ENCODE results near the gene SLC6A12. TPM values are rescaled to one million over a fixed set of nuclear protein-coding genes. Genes with fewer than 3 reads are reported as not detected.

SLC6A12 gene
- total RNA-seq, 1 experiment from 2014 or later: not detected

- ChIA-PET CTCF (no interaction called here), POLR2A (ENCODE audit: unreplicated experiment) (interaction anchor here (0.7 kb wide), 2 partner anchors 23 to 1434 kb away, joined by 4 to 5 read pairs; no protein-coding TSS in a partner anchor)
- no peak overlapping the region for H3K4me2 ChIP-seq
- no peak overlapping the region for H3K27ac ChIP-seq
- H2AFZ ChIP-seq: no peak overlapping the region
- no peaks in the 10 kb centered on the region; the same call in 1 of the 2 replicates for H3F3A ChIP-seq (ENCODE audit: insufficient read depth, low read depth)
- TF ChIP-seq CTCF (conservative IDR thresholded peaks at IDR 0.05) (no peak), EZH2 (IDR thresholded peaks at IDR 0.05; ENCODE audit: low read depth) (no peak)
- intact Hi-C loops (cut with micrococcal nuclease; ENCODE audit: unreplicated experiment): no loop called here
- H3K9me2 ChIP-seq (ENCODE audit: insufficient read depth): no peaks in the 10 kb centered on the region
- peaks cover 48% of the 10 kb centered on the region for H3K27me3 ChIP-seq (ENCODE audit: insufficient read depth, low read depth)
- 0 out of 2 replicates have a peak, but pooled peaks cover 4% of the 10 kb centered on the region for H3K4me1 ChIP-seq (replicated peaks; ENCODE audit: insufficient read depth)
- no peak overlapping the region for H3K4me3 ChIP-seq
- BruUV-seq (replicated peaks): no TSS peak
- no peaks in the 10 kb centered on the region for H3K79me2 ChIP-seq (ENCODE audit: low read depth)
- no peaks in the 10 kb centered on the region for H3K9me3 ChIP-seq (ENCODE audit: insufficient read depth, low read depth)
- no peaks in the 10 kb centered on the region for H4K20me1 ChIP-seq (ENCODE audit: insufficient read depth)
- no peaks in the 10 kb centered on the region for H3K36me3 ChIP-seq (ENCODE audit: low read depth)
- DNase-seq: no peak
These were observed 66.7 kb downstream of the SLC6A12 start for GRCh38 chr12:147242-147641.

- TF ChIP-seq CTCF (conservative IDR thresholded peaks at IDR 0.05): no peak
- TF ChIP-seq EZH2 (IDR thresholded peaks at IDR 0.05; ENCODE audit: low read depth): no peak
- Histone ChIP-seq H3K9me2 (ENCODE audit: insufficient read depth) (no peaks in the 10 kb centered on the region), H3K4me3 (no peak overlapping the region), H3K79me2 (ENCODE audit: low read depth) (no peaks in the 10 kb centered on the region), H3F3A (ENCODE audit: insufficient read depth, low read depth) (no peaks in the 10 kb centered on the region; the same call in 1 of the 2 replicates), H2AFZ (no peak overlapping the region), H3K4me1 (replicated peaks; ENCODE audit: insufficient read depth) (0 out of 2 replicates have a peak, but pooled peaks cover 4% of the 10 kb centered on the region), H3K27me3 (ENCODE audit: insufficient read depth, low read depth) (peaks cover 37% of the 10 kb centered on the region), H3K27ac (no peak overlapping the region), H3K4me2 (no peak overlapping the region), H3K36me3 (ENCODE audit: low read depth) (no peaks in the 10 kb centered on the region), H3K9me3 (ENCODE audit: insufficient read depth, low read depth) (no peaks in the 10 kb centered on the region), H4K20me1 (ENCODE audit: insufficient read depth) (no peaks in the 10 kb centered on the region)
- intact Hi-C loops (cut with micrococcal nuclease; ENCODE audit: unreplicated experiment): no loop called here
- DNase-seq: no peak
- BruUV-seq (replicated peaks): no TSS peak
- CTCF ChIA-PET: no interaction called here
- POLR2A ChIA-PET (ENCODE audit: unreplicated experiment): no interaction called here
These were observed 68.5 kb downstream of the SLC6A12 start for GRCh38 chr12:145369-145960.

GRCh38 chr12:144650-145284 lies 69.2 kb downstream of the SLC6A12 start:
- Histone ChIP-seq H3F3A (ENCODE audit: insufficient read depth, low read depth) (no peaks in the 10 kb centered on the region; the same call in 1 of the 2 replicates), H3K9me2 (ENCODE audit: insufficient read depth) (no peaks in the 10 kb centered on the region), H3K4me1 (replicated peaks; ENCODE audit: insufficient read depth) (0 out of 2 replicates have a peak, but pooled peaks cover 4% of the 10 kb centered on the region), H3K4me3 (no peak overlapping the region), H4K20me1 (ENCODE audit: insufficient read depth) (no peaks in the 10 kb centered on the region), H3K4me2 (no peak overlapping the region), H3K36me3 (ENCODE audit: low read depth) (no peaks in the 10 kb centered on the region), H3K9me3 (ENCODE audit: insufficient read depth, low read depth) (no peaks in the 10 kb centered on the region), H3K27ac (no peak overlapping the region), H3K27me3 (ENCODE audit: insufficient read depth, low read depth) (peaks cover 37% of the 10 kb centered on the region), H3K79me2 (ENCODE audit: low read depth) (no peaks in the 10 kb centered on the region), H2AFZ (no peak overlapping the region)
- peak; percentile 26 to 70 for DNase-seq
- no TSS peak for BruUV-seq (replicated peaks)
- intact Hi-C loops (cut with micrococcal nuclease; ENCODE audit: unreplicated experiment): loop anchor here (1.0 kb wide), 1 partner anchor 32 kb away; no protein-coding TSS in a partner anchor
- POLR2A ChIA-PET (ENCODE audit: unreplicated experiment): no interaction called here
- TF ChIP-seq CTCF (conservative IDR thresholded peaks at IDR 0.05): no peak
- TF ChIP-seq EZH2 (IDR thresholded peaks at IDR 0.05; ENCODE audit: low read depth): no peak
- CTCF ChIA-PET: no interaction called here
